Cardiac fibroblast (primary cell): ENCODE data around the gene FRMD1.

Experiments used
- DNase-seq, 2 donors: peaks; one replicate each; pipeline versions ENCODE4 v3.0.0 to v3.0.0-alpha.2; 2010; ENCODE audit warnings: low read depth in 2 of 2
- H3K4me3 ChIP-seq, 2 donors: replicated peaks in 1 of 2; 1 replicate in 1 of 2; 2 replicates in 1 of 2; pipeline ENCODE4 v1.5.1; 2011; ENCODE audit warnings: low read depth in 2 of 2, low read length in 2 of 2, mild to moderate bottlenecking in 2 of 2, moderate library complexity in 1 of 2
- CTCF ChIP-seq: IDR thresholded peaks from one replicate; pipeline ENCODE4 v1.5.1; 2011; ENCODE audit warnings: low read depth, mild to moderate bottlenecking, low read length, inconsistent platforms

FRMD1 gene

GRCh38 chr6:168096271-168096764 is 17.3 kb upstream of the FRMD1 start:
- H3K4me3 ChIP-seq = no peak overlapping the region
- DNase-seq = no peak

GRCh38 chr6:168095716-168096250 is 16.8 kb upstream of the FRMD1 start:
- no peak for DNase-seq
- no peak overlapping the region for H3K4me3 ChIP-seq
- no peak for TF ChIP-seq CTCF

More at GRCh38 chr6:168096271-168096764, 17.3 kb upstream of the FRMD1 start:
- no peak for TF ChIP-seq CTCF

GRCh38 chr6:168095171-168095691 is 16.2 kb upstream of the FRMD1 start:
- no peak for DNase-seq
- TF ChIP-seq CTCF = no peak
- no peak overlapping the region for H3K4me3 ChIP-seq

- no peak for TF ChIP-seq CTCF
- DNase-seq = no peak
These were observed 14.6 kb upstream of the FRMD1 start for GRCh38 chr6:168093634-168094033.

GRCh38 chr6:168093071-168093505 is 14.1 kb upstream of the FRMD1 start:
- DNase-seq = no peak
- H3K4me3 ChIP-seq = no peak overlapping the region
- TF ChIP-seq CTCF = no peak

More at GRCh38 chr6:168093634-168094033, 14.6 kb upstream of the FRMD1 start:
- no peak overlapping the region for H3K4me3 ChIP-seq

GRCh38 chr6:168092541-168092940 is 13.5 kb upstream of the FRMD1 start:
- no peak for TF ChIP-seq CTCF
- no peak for DNase-seq
- no peak overlapping the region for H3K4me3 ChIP-seq
